ENCODE data around the gene IPO13.

DNA sequence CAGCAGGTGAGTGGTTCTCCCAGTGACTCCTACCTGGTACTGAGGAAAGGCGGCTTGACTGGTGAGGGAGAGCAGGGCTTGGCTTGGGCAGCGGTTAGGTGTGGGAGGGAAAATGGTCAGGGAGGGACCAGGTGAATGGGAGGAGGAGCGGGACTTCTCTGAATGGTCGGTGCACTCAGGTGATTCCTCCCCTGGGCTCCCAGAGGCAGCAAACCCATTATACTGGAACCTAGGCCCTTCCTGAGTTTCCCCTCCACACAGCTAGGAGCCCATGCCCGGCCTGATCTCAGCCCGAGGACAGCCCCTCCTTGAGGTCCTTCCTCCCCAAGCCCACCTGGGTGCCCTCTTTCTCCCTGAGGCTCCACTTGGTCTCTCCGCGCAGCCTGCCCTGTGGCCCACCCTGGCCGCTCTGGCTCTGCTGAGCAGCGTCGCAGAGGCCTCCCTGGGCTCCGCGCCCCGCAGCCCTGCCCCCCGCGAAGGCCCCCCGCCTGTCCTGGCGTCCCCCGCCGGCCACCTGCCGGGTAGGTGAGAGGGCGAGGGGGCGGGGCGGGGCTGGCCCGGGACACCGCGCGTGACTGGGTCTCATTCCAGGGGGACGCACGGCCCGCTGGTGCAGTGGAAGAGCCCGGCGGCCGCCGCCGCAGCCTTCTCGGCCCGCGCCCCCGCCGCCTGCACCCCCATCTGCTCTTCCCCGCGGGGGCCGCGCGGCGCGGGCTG lies 10.9 kb upstream of the IPO13 start:
- TF ChIP-seq, protein P1, sequence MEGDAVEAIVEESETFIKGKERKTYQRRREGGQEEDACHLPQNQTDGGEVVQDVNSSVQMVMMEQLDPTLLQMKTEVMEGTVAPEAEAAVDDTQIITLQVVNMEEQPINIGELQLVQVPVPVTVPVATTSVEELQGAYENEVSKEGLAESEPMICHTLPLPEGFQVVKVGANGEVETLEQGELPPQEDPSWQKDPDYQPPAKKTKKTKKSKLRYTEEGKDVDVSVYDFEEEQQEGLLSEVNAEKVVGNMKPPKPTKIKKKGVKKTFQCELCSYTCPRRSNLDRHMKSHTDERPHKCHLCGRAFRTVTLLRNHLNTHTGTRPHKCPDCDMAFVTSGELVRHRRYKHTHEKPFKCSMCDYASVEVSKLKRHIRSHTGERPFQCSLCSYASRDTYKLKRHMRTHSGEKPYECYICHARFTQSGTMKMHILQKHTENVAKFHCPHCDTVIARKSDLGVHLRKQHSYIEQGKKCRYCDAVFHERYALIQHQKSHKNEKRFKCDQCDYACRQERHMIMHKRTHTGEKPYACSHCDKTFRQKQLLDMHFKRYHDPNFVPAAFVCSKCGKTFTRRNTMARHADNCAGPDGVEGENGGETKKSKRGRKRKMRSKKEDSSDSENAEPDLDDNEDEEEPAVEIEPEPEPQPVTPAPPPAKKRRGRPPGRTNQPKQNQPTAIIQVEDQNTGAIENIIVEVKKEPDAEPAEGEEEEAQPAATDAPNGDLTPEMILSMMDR (IDR thresholded peaks at IDR 0.05): no peak
- no peak for TF ChIP-seq POLR2A (IDR thresholded peaks at IDR 0.05)

All from esophagus squamous epithelium (tissue), 4 donors.